ENCODE data around the gene WARS2.
A peak's percentile ranks its signal among the peaks of the same experiment; 100 is the strongest.
"Not testable (repeated sequence)": the region's sequence is repeated elsewhere in the genome, so short reads cannot be mapped to it uniquely, and the experiment has no call there.

The WARS2 gene

DNA sequence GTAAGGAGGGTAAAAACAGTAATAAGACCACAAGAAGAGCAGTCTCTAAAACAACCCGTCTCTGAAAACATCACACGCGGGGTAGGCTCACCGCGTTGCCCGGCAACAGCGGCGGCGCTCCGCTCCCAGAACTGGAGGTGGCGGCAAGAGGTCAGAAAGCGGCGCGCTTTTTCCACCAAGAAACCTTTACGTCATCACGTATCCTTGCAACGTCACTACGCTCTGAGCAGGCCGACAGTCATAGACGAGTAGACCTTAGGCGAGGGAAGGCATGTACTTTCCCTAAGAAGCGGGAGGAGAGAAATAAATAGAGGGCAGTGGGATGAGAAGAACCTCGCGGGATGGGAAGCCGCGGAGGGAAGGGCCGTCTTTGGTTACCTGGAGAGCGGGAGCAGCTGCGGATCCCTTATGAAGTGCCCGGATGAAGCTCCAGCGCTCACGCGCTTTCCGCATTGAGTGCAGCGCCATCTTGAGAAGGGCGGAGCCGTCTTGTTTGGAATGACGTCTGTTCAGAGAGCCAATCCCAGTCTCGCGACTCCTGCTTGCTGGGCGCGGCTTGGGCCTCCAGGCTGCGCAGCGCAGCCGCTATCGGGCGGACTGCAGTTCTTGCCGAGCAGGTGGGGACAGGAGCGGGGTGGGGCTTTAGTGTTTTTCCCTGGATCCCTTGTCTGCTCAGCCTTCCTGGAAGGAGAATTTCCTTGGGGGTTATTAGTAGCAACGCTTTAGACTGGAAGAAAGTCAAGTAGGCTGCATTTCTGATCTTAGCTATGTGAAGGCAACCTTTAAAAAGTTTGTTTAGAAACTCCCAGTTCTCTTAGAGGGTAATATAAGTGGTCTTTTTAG is at the start of gene WARS2:
Gene WARS2 (minus strand): TSS at position 477 of the 843 bp plus-strand sequence. CDS start 9 bp downstream, at position 468.
- peak; percentile 92 for DNase-seq

DNA sequence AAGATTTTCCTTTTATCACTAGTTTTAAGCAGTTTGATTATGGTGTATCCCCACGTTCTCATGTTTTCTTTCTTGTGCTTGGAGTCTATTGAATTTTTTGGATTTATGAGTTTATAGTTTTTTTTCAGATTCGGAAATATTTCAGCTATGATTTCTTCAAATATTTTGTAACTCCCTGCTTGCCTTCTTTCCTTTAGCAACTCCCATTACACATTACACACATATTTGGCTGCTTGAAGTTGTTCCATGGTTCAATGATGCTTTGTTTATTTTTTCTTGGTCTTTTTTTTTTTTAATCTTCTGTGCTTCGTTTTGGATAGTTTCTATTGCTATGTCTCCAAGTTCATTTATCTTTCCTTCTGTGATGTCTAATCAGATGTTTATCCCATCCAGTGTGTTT is 48.5 kb upstream of the WARS2 start:
- DNase-seq = no peak

DNA sequence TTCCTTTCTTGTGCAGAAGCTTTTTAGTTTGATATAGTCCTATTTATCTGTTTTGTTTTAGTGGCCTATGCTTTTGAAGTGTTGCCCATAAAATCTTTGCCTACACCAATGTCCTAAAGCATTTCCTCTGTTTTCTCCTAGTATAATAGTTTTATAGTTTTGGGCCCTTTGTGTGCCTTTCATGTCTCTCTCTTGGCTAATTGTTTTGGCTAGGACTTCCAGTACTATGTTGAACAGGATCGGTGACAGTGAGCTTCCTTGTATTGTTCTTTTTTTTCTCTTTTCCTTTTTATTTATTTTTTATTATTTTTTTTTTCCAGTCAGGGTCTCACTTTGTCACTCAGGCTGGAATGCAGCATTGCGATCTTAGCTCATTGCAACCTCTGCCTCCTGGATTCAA is 47.0 kb upstream of the WARS2 start:
- no peak for DNase-seq

DNA sequence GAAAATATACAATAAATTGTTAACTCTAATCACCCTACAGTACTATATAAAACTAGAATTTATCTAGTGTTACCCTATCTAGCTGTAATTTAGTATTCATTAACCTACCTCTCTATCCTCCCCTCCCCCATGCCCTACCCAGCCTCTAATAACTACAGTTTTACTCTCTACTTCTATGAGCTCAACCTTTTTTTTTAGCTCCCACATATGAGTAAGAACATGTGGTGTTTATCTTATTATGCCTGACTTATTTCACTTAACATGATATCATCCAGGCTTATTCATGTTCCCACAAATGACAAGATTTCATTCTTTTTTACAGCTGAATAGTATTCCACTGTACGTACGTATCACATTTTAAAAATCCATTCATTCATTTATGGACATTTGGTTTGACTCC is 46.0 kb upstream of the WARS2 start:
- no peak for DNase-seq

DNA sequence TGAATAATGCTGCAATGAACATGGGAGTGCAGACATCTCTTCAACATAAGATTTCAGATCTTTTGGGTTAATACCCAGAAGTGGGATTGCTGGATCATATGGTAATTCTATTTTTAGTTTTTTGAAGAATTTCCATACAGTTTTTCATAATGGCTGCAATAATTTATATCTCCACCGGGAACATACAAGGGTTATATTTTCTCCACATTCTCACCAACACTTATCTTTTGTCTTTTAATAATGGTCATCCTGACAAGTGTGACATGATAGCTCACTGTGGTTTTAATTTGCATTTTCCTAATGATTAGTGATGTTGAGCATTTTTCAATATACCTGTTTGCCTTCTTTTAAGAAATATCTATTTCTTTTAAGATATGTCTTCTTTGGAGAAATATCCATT is 44.5 kb upstream of the WARS2 start:
- no peak for DNase-seq

DNA sequence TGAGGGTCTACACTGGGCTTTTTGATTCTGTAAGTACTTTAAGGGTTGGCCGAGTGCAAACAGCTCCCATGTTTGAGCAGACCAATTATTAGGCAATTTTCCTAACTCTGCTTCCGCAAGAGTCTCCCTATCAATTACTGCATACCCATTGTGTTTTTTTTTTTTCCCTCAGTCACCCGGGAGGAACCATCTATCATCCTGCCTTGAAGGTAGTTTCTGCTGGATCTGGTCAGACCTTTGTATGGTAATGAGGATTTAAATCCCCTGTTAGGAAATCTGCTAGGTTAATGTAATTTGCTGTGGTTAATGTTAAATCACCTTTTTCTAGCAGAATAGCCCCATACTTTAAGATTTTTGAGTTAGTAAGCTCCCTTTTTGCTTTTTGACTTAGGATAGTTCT is 40.8 kb upstream of the WARS2 start:
- DNase-seq = no peak

DNA sequence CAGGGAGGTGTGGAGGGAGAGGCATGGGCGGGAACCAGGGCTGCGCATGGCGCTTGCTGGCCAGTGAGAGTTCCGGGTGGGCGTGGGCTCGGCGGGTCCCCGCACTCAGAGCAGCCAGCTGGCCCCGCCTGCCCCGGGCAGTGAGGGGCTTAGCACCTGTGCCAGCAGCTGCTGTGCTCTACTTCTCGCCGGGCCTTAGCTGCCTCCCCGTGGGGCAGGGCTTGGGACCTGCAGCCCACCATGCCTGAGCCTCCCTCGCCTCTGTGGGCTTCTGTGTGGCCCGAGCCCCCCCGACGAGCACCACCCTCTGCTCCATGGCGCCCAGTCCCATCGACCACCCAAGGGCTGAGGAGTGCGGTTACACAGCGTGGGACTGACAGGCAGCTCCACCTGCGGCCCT is 38.6 kb upstream of the WARS2 start:
- DNase-seq = no peak

DNA sequence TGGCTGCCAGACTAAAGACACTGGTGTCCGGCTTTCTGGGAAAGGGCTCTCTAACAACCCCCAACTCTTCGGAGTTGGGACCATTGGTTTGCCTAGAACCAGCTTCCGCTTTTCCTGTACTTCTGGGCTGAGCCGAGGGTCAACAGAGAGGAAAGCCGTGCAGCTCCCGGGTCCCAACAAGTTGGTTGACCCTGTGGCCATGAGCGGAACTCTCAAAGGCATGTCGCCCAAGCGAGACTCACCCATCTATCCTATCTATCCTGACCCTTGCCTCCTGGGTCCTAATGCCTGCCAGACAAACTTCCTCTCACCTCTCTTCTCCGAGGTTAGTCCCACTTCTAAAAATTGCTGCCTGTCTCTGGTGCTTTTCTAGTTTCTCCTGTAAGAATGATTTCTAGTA is 32.5 kb upstream of the WARS2 start:
- DNase-seq = not testable (repeated sequence)

DNA sequence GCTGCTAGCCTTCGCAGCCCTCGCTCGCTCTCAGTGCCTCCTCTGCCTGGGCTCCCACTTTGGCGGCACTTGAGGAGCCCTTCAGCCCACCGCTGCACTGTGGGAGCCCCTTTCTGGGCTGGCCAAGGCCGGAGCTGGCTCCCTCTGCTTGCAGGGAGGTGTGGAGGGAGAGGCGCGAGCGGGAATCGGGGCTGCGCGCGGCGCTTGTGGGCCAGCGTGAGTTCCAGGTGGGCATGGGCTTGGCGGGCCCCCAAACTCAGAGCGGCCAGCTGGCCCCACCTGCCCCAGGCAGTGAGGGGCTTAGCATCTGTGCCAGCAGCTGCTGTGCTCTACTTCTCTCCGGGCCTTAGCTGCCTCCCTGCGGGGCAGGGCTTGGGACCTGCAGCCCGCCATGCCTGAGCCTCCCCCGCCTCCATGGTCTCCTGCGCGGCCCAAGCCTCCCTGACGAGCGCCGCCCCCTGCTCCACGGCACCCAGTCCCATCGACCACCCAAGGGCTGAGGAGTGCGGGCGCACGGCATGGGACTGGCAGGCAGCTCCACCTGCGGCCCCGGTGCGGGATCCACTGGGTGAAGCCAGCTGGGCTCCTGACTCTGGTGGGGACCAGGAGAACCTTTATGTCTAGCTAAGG is 31.0 kb upstream of the WARS2 start:
- not testable (repeated sequence) for DNase-seq

DNA sequence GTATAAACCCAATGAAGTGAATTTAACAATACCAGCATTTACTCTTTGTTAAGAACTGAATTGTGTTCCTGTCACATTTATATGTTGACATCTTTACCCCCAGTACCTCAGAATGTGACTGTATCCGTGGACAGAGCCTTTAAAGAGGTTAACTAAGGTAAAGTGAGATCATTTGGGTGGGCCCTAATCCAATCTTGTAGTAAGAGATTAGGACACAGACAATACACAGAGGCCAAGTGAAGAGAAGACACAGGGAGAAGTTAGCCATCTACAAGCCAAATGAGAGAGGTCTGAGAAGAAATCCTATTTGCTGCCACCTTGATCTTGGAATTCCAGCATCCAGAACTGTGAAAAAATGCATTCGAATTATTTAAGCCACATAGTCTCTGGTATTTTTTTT is 22.9 kb upstream of the WARS2 start:
- no peak for DNase-seq

DNA sequence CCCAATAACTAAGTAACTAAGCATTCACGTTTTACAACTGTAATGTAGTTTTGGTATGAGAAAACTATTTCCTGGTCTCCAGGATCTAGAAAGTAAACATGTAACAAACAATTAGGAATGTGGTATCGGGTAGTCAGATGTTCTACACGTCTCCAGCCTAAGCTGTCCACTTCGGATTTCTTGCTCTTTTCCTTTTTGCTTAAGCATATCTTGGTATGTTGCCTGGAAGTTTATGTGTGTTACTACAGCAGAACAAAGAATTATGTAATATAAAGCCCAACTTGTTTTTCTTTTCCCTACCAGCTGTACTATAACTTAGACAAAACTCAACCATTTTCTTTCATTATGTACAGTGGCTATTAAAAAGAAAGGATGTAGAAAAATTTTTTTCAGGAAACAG is 20.4 kb upstream of the WARS2 start:
- no peak for DNase-seq

DNA sequence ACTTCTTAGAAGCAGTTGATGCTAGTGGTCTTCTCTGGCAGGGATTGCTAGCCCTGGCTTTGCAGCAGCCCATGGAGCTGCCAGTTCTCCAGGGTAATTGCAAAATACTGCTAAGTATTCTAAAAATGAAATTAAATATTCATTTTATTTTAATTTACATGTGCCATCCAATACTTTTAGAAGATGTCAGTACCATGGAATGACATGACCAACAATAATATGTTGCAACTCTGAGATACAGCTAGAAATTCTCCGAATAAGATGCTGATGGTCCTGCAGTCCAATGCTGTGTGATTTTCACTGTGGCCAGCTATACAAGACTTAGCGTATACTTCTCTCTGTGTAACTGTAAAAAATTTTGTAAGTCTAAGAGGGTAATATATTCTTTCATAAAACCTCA is 20.0 kb upstream of the WARS2 start:
- no peak for DNase-seq

DNA sequence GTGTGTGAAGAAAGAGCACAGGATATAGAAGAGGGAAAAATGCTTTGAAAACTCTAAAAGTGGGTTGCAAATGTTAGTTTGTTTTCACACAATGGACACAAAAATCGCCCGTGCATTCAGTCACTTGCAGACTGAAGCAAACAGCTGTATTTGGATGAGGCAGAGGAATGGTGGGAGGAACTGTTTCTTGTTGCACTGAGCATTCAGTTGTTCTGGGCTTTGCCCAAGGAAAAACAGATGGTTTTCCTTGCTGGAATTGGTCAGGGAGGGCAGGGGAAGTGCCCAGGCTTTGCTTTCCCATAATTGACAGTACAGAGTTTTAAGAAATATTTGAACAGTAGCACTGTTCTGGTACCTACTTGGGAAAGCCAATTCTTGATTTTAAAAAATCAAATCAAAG is 19.5 kb upstream of the WARS2 start:
- no peak for DNase-seq

DNA sequence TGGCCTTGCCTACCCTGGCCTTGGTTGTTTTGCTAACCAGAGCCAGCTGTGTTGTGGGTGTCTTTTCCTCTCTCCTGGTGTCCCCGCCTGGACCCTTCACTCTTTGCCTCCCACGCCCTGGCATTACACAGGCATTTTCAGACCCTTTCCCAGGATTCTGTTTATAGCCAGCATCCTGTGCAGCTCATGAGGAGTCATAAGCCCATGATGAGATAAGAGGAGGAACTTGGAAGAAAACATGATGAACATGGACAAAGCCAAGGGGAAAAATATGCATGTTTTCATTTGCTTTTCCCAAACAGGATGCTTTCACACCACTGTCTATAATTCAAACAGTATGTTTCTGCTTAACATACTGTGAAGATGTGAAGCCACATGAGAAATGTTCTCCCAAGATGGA is 18.7 kb upstream of the WARS2 start:
- DNase-seq = no peak

DNA sequence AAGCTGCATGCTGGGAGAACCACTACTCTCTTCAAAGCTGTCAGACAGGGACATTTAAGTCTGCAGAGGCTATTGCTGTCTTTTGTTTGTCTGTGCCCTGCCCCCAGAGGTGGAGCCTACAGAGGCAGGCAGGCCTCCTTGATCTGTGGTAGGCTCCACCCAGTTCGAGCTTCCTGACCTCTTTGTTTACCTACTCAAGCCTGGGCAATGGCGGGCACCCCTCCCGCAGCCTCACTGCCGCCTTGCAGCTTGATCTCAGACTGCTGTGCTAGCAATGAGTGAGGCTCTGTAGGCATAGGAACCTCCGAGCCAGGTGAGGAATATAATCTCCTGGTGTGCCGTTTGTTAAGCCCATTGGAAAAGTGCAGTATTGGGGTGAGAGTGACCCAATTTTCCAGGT is 16.3 kb upstream of the WARS2 start:
- not testable (repeated sequence) for DNase-seq

DNA sequence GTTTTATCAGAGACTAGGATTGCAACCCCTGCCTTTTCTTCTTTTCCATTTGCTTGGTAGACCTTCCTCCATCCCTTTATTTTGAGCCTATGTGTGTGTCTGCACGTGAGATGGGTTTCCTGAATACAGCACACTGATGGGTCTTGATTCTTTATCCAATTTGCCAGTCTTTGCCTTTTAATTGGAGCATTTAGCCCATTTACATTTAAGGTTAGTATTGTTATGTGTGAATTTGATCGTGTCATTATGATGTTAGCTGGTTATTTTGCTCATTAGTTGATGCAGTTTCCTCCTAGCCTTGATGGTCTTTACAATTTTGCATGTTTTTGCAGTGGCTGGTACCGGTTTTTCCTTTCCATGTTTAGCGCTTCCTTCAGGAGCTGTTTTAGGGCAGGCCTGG is 14.6 kb upstream of the WARS2 start:
- not testable (repeated sequence) for DNase-seq

DNA sequence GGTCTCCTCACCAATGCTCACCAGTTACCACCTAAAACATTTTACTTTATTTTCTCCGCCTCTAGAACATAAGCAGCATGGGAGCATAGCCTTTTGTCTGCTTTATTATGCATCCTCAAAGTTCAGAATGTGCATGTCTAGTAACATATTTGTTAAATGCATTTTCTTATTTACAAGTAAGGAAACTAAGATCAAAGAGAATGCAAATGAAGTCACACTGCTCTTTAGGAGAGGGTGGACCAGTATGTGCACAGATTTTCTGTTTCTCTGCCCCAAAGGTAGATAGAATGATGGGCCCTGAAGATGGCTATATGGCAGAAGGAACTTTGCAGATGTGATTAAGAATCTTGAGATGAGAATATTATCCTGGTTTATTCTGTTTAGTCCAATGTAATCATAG is 9.7 kb upstream of the WARS2 start:
- DNase-seq = no peak

DNA sequence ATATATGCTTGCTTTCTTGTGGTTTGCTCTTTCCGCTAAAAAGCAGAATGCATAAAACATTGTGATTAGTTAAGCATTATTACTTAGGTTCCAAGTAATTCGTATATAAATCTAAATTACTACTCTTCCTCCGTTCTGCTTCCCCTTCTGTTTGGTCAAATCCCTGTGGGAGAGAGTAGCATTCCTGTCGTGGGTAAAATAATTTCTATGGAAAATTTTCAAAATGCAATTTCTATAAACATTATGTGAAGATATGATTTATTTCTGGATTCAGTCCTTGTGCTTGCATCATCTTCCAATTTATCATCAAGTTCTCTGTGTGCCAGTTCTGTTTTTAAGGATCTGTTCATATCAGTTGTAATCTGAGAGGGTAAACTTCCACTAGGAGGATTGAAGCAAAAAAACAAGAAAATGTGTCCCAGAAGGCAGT is 7.2 kb upstream of the WARS2 start:
- no peak for DNase-seq

DNA sequence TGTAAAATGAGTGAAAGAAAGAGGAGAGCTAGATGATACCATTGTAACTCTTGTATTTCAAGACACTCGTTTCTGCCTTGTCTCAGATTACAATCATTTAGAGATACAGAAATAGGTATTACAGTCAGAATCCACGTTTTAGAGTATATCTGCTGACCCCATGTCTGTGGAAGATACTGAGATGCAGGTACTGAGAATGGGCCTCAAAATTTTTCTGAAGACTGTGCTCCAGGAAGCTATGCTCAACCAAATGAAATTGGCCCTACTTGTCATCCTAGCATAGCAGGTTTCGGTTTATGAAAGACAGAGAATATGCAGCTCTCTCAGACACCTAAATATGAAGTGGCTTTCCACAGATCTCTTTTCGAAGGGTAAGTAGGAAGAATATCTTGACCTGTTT is 6.0 kb upstream of the WARS2 start:
- DNase-seq = no peak

DNA sequence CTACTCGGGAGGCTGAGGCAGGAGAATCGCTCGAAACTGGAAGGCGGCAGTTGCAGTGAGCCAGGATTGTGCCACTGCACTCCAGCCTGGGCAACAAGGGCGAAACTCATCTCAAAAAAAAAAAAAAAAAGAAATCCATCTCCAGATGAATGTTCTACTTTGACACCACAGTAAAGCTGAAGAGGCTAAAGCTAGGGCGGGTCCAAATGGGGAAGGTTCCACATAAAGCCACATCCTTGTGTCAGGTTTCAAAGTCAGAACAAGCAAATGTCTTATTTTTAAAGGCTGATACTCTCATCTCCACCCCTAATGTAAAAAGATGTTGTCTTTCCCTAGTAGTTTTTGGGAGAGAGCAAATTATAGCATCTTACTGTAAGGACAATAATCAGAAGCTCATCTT is 4.4 kb upstream of the WARS2 start:
- DNase-seq = no peak

DNA sequence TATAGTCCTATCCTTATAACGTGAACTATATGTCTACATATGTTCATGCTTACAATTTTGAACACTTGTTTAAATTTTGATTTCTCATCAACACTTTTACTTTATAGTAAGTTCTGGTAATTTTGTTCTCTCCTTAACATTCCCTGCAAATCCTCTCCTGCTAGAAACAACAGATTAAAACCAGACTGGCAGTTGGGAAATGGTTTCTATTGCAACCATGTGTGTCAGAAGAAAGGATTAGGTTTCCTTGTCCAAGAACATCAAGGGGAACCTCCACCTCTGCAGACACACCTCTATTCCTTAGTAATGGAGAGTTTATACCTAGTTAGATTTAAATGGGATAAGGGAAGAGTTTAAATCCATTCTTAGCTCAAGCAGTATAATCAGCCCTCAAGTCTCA is 3.3 kb upstream of the WARS2 start:
- DNase-seq = no peak

DNA sequence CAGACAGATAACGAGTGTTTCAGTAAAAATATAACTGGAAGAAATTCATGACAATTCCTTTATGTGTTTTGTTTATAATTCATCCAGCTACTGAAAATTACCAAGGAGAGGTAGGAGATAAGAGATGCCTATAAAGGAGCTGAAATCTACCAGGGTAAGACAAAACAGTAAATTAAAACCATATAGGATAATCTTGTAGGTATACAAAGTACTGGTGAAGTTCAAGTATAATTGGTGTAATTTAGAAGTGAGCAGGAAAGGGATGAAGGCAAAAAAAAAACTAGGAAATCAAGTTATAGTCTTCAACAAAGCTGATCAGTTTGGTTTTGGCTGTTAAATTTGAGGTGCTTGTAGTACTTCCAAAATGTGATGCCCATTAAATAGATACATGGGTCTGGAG is 1.2 kb upstream of the WARS2 start:
- DNase-seq = no peak

DNA sequence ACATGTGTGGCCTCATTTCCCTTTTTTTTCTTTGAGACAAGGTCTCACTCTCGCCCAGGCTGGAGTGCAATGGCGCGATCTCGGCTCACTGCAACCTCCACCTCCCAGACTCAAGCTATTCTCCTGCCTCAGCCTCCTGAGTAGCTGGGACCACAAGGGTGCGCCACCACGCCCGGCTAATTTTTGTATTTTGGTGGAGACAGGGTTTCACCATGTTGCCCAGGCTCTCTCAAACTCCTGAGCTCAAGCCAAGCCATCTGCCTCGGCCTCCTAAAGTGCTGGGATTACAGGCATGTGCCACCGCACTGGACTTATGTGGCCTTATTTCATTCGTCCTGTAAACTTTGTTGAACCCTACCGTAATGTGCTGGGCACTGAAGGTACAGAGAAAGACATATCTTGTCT is 569 bp upstream of the WARS2 start:
- DNase-seq = peak; percentile 38

DNA sequence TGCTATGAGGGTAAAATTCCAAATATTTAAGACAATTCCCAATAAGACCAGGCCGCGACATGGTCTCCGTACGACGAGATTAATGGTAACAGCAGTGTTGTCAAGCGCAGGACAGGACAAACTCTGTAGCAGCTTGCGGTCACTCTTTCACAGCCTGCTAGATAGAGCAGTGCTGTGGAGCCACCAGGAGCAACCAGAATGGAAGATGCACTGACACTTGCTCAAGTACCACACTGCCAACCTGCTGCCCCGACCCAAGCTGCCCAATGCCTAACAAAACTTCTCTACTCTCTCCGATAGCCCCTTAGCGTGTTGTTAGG is 636 bp downstream of the WARS2 start:
- no peak for DNase-seq

DNA sequence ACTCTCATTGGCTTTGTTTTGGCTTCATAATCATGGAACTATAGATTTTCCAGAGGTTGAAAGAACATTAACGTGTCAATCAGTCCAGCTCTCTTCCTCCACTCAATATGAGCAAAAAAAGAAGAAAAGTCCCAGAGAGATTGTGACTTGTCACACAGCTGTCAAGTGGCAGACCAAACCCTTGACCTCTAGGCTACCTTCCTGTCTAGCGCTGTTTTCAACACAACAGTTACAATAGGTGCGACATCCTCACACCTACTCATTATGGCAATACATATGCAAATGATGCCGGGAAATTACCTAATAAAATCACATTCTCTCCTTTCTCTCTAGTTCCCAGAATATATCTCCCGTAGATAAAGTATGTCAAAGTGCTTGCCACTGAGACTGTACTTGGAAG is 1.1 kb downstream of the WARS2 start:
- DNase-seq = no peak

All from NK-92 treated with Interleukin-12 subunit alpha and Interleukin-12 subunit beta, amount 100 ng/mL, for 24 hours (cell line).